Activated T-cell treated with anti-CD3 and anti-CD28 coated beads, Interleukin-2, amount 50 U/mL, for 4 hours (primary cell): Measurements from ENCODE around the gene ITGB1BP1. TPM values are rescaled to one million over a fixed set of nuclear protein-coding genes. Genes with fewer than 3 reads are reported as not detected.

Source experiments
- ATAC-seq, 2 donors: fragments of 200-7000 bp; cut with Tn5 transposase; one replicate each; pipeline ENCODE4 v1.10.0; 2021
- DNase-seq: peaks from one replicate; pipeline ENCODE4 v3.0.0-alpha.2; 2020
- H3K27me3 Mint-ChIP-seq: one replicate; pipeline ENCODE4 v1.8.0; 2021; ENCODE audit warnings: low read depth, mixed read lengths
- H3K36me3 Mint-ChIP-seq: one replicate; pipeline ENCODE4 v1.8.0; 2022; ENCODE audit warnings: mixed read lengths; ENCODE audit not compliant: insufficient read depth
- H3K4me1 Mint-ChIP-seq: one replicate; pipeline ENCODE4 v1.8.0; 2021; ENCODE audit warnings: low read depth, mixed read lengths
- H3K4me3 Mint-ChIP-seq: one replicate; pipeline ENCODE4 v1.8.0; 2021; ENCODE audit warnings: mild to moderate bottlenecking, moderate library complexity, mixed read lengths
- H3K9me3 Mint-ChIP-seq: one replicate; pipeline ENCODE4 v1.8.0; 2021; ENCODE audit warnings: mixed read lengths
- total RNA-seq, 3 donors: library from RNA; stranded (reverse); gene quantifications; one replicate each; pipeline ENCODE4 v1.2.1, GENCODE V29; 2021

ITGB1BP1 gene, protein sequence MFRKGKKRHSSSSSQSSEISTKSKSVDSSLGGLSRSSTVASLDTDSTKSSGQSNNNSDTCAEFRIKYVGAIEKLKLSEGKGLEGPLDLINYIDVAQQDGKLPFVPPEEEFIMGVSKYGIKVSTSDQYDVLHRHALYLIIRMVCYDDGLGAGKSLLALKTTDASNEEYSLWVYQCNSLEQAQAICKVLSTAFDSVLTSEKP
- 100 to 1,000 TPM in 2 of 3 donors, 10 to 100 TPM in 1; 90.2 to 137 (median 119) TPM for total RNA-seq

DNA sequence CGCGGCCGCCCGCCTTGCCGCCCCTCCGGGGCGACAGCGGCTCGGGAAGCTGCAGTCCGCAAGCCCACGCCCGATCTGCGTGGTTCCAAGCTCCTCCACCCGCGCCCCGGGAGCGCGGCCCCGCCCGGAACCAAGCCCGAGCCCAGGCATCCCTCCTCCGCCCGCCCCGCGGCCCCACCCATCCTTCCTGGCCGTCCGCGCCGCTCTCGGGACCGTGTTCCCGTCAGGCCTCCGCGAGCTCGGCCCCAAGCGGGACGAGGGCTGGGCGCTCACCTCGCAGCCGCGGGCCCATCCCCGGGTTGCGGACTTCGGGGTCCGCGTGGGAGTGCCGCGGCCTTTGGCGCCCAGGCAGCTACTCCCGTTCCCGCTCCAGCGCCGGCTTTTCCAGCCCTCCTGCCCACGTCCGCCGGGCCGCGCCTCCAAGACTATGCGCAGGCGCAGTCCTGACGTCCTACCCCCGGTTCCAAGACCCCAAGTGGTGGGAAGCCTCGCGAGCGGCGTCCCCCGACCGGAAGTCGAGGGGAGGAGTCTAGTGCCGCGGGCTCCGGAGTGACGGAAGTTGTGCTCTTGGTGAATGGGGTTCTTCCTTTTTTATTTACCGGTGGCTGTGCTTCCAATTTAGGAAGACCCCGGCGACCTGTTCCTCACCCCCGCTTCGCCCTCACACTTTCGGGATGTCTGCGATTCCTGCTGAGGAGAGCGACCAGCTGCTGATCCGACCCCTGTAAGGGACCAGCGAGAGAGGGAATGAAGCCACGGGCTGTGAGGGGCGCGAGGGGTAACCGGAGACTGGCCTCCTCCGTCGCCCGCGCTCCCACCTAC is at the start of gene ITGB1BP1, which contains the start of gene CPSF3:
ITGB1BP1 (minus strand) TSS at position 429 of the 822 bp plus-strand sequence. CDS start 4,831 bp downstream, outside the sequence.
CPSF3 (plus strand) TSS at position 555 of the 822 bp plus-strand sequence; CDS start at position 675, 120 bp downstream.
- Mint-ChIP-seq H3K4me1 (peaks cover 34% of the 10 kb centered on the region), H3K9me3 (no peaks in the 10 kb centered on the region), H3K36me3 (peaks cover 7% of the 10 kb centered on the region), H3K27me3 (no peaks in the 10 kb centered on the region), H3K4me3 (peak within 1 kb of the TSS; percentile 92)
- peak; percentile 90 to 91 for ATAC-seq
- peak; percentile 96 for DNase-seq

DNA sequence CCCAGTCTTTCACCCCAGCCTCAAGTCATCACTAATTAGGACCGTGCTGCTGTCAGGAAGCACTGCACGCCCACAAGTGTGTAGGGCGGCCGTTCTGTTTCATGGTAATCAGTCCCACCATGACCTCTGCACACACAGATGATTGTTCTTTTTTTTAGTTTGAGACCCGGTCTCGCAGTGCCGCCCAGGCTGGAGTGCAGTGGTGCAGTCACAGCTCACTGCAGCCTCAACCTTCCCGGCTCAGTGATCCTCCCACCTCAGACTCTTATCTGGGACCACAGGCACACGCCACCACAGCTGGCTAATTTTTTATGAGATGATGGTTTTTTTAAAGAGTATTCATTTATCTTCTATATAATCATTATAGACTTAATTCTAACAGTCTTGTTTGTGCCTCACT is 49.2 kb upstream of the ITGB1BP1 start:
- Mint-ChIP-seq H3K4me1 (peaks cover 30% of the 10 kb centered on the region), H3K9me3 (no peaks in the 10 kb centered on the region), H3K27me3 (no peaks in the 10 kb centered on the region), H3K36me3 (peaks cover 25% of the 10 kb centered on the region), H3K4me3 (peak overlapping the region; percentile 80)
- no peak for ATAC-seq
- no peak for DNase-seq

DNA sequence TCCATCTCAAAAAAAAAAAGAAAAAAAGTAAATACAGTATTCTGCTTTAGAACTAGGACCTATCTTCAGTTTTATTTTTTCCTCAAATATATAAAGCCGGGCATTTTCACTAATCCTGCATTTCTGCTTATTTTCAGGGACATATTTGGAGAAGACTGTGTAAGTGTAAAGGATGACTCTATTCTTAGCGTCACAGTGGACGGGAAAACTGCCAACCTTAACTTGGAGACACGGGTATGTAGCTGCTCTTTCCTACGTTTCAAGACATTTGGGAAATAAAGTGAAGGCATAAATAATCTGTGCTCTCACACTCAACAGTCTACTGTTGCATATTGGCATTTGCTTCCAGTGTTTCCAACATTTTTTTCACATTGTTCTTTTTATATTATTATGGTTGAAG is 47.9 kb upstream of the ITGB1BP1 start:
- H3K9me3 Mint-ChIP-seq: no peaks in the 10 kb centered on the region
- H3K4me1 Mint-ChIP-seq: peaks cover 18% of the 10 kb centered on the region
- H3K4me3 Mint-ChIP-seq: no peak overlapping the region
- ATAC-seq (no peak), DNase-seq (no peak)
- no peaks in the 10 kb centered on the region for H3K27me3 Mint-ChIP-seq
- peaks cover 22% of the 10 kb centered on the region for H3K36me3 Mint-ChIP-seq

DNA sequence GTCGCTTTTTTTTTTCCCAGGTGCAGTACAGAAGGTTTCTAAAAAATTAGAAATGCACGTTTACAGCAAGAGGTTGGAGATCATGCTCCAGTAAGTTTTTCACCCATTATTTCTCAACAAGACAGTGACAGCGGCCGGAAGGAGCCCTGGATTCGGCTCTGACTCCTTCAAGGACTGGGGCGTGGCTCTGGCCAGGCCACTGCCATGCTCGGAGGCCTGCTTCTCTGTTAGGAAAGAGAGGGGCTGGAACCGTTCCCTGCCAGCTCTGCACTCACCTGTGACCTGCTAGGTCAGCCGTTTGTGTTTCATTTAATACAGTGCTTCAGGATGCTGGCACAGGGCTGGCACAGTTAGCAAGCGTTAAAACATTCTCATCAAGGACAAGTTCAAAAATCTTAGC is 44.4 kb upstream of the ITGB1BP1 start:
- Mint-ChIP-seq H3K27me3 (no peaks in the 10 kb centered on the region), H3K36me3 (peaks cover 22% of the 10 kb centered on the region), H3K4me1 (no peaks in the 10 kb centered on the region), H3K4me3 (no peak overlapping the region), H3K9me3 (no peaks in the 10 kb centered on the region)
- ATAC-seq: no peak
- no peak for DNase-seq

DNA sequence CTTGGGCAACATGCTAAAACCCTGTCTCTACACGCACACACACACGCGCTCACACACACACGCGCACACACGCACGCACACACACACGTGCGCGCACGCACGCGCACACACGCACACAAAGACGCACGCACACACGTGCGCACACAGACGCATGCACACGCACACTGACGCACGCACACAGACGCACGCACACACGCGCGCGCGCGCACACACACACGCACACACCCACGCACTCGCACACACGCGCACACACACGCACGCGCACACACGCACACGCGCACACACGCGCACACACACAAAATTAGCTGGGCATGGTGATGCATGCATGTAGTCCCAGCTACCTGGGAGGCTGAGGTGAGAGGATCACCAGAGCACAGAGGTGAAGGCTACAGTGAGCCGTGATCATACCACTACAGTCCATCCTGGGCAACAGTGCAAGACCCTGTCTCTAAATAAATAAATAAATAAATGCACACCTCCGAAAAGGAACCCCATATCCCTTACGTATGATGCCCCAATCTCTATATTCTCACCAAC is 42.9 kb upstream of the ITGB1BP1 start:
- Mint-ChIP-seq H3K27me3 (no peaks in the 10 kb centered on the region), H3K4me3 (no peak overlapping the region), H3K4me1 (no peaks in the 10 kb centered on the region)

DNA sequence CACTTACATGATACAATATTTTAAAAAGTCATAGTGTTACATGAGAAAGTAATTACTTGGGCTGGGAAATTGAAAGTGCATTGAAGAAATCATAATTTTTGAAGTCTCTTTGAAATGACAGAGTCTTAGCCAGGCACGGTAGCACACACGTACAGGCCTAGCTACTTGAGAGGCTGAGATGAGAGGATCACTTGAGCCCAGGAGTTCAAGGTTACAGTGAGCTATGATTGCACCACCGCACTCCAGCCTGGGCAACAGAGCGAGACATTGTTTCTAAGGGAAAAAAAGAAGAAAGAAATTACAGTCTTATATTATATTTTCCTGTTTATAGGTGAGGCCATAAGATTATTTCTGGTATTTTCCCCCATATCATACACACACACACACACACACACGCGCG is 41.8 kb upstream of the ITGB1BP1 start:
- no peaks in the 10 kb centered on the region for H3K4me1 Mint-ChIP-seq
- H3K4me3 Mint-ChIP-seq: no peak overlapping the region
- no peaks in the 10 kb centered on the region for H3K27me3 Mint-ChIP-seq
- H3K9me3 Mint-ChIP-seq: no peaks in the 10 kb centered on the region
- ATAC-seq (no peak), DNase-seq (no peak)
- H3K36me3 Mint-ChIP-seq: peaks cover 29% of the 10 kb centered on the region

More for the DNA sequence above, 42.9 kb upstream of the ITGB1BP1 start:
- Mint-ChIP-seq H3K36me3 (peaks cover 24% of the 10 kb centered on the region), H3K9me3 (no peaks in the 10 kb centered on the region)
- DNase-seq (no peak), ATAC-seq (no peak)

DNA sequence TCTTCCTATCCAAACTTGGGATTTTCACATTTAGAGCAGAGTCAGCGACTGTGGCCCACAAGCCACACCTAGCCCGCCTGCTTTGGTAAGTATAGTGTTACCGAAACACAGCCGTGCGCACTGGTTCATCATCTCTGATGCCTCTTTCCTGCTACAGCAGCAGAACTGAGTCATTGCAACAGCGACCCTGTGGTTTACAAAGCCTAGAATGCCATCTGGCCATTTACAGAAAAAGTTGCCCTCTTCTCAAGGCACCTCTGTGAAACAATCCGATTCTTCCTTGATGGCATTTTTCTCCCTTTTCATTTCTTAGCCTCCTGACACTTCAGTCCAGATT is 40.3 kb upstream of the ITGB1BP1 start:
- Mint-ChIP-seq H3K9me3 (no peaks in the 10 kb centered on the region), H3K36me3 (peaks cover 30% of the 10 kb centered on the region), H3K4me3 (no peak overlapping the region), H3K27me3 (no peaks in the 10 kb centered on the region), H3K4me1 (no peaks in the 10 kb centered on the region)
- DNase-seq (no peak), ATAC-seq (peak; percentile 51 to 72)

DNA sequence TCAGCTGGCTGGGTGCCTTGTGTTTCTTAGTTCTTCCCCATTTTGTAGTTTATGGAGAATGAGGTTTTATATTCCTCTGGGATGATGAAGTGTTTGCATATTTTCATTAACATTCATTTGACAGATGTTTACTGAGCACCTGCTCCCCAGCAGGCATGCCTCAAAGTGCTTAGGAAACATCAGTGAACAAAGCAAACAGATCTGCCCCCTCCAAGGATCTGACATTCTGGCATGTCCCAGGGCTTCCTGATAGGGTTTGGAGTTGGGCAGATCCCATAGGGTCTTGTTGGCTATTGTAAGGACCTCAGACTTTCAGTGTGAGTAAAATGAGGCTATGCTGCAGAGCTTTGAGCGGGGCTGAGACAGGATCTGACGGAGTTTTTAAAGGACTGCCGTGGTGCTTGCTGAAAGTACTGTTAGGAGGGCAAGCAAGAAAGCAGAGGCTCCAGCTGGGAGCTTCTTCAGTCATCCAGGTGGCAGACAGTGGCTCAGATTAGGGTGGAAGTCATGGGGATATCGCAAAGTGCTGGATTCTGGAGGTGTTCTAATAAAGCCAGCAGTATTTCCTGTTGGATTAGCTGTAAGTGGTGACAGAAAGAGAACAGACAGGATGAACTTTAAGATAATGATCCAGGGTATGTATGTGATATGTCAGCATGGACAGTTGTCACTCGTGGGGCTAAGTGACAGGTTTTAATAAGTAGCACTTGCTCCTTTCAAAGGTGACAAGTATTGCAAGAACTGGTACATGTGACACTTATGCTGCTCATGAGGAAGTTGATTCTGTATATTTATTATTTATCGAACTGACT is 39.8 kb upstream of the ITGB1BP1 start:
- Mint-ChIP-seq H3K4me1 (no peaks in the 10 kb centered on the region), H3K4me3 (no peak overlapping the region), H3K27me3 (no peaks in the 10 kb centered on the region), H3K36me3 (peaks cover 30% of the 10 kb centered on the region), H3K9me3 (no peaks in the 10 kb centered on the region)
- DNase-seq (no peak), ATAC-seq (peak in 1 of 2 donors; percentile 32)

DNA sequence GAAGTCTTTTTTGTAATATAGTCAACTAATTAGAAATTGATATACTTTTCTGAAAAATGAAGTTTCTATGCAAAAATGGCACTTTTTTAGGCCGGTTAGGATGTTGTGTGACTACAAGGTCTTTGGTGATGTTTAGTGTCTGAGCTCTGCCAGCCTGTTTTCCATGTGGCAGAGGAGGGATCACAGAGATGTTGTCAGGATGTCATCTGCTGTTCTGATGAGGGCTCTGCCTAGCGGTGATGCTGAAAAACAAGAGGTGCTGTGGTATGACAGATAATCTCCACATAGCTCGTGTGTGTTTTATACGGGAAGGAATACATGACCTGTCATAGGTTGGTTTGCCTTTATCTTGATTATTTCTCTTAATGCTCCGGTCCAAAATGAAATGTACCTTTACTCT is 39.0 kb upstream of the ITGB1BP1 start:
- no peaks in the 10 kb centered on the region for H3K27me3 Mint-ChIP-seq
- DNase-seq: no peak
- no peaks in the 10 kb centered on the region for H3K9me3 Mint-ChIP-seq
- no peak for ATAC-seq
- H3K36me3 Mint-ChIP-seq: peaks cover 30% of the 10 kb centered on the region
- no peaks in the 10 kb centered on the region for H3K4me1 Mint-ChIP-seq
- H3K4me3 Mint-ChIP-seq: no peak overlapping the region

DNA sequence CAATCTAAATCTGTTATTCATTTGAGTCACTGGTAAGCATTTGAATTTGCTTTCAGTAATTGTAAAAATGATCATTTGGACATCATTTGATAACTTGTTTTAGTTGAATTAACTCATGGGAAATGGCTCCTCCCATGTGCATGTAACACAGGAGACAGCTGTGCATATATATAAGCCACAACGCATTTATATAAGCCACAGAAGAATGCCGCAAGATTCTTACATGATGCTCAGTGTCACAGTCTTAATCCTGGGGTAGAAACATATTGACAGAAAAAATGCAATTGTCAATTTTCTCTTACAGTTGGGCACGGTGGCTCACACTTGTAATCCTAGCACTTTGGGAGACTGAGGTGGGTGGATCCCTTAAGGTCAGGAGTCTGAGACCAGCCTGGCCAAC is 37.8 kb upstream of the ITGB1BP1 start:
- H3K4me3 Mint-ChIP-seq: no peak overlapping the region
- DNase-seq (no peak), ATAC-seq (no peak)
- H3K9me3 Mint-ChIP-seq: no peaks in the 10 kb centered on the region
- no peaks in the 10 kb centered on the region for H3K27me3 Mint-ChIP-seq
- no peaks in the 10 kb centered on the region for H3K4me1 Mint-ChIP-seq
- peaks cover 27% of the 10 kb centered on the region for H3K36me3 Mint-ChIP-seq

DNA sequence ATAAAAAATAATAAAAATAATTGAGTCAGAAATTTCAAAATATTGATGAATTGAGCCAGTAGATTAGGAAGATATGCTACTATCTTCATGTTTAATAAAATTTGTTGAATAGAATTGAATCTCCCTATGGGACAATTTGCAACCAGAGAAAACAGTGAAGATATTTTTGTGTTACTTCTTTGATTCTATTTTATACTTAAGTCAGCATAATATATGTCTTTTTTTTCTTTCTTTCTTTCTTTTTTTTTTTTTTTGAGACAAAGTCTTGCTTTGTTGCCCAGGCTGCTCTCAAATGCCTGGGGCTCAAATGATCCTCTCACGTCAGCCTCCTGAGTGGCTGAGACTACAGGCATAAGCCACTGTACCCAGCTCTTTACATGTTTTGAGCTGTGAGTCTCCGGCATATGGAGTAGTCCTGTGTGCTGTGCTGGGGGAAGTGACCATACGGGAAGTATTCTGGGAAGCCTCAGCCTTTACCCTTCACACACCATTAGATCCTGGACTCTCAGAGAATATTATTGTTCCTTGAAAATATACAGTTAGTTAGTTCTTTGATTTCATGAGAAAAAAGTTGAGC is 37.2 kb upstream of the ITGB1BP1 start:
- ATAC-seq: no peak

DNA sequence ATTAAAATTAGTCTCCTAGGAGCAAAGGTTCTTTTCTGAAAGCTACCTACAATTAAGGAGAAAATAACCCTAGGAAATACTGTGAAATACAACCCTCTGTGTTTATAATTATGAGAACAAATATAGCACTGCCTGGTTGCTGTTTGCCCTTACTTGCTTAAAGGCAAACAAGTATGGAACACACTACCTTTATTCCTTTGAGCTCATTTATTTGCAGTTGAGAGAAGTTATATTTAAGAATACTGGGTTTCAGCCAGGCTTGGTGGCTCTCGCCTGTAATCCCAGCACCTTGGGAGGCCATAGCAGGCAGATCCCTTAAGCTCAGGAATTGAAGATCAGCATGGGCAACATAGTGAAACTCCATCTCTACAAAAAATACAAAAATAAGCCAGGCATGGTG is 27.9 kb upstream of the ITGB1BP1 start:
- Mint-ChIP-seq H3K27me3 (no peaks in the 10 kb centered on the region), H3K9me3 (no peaks in the 10 kb centered on the region), H3K4me1 (no peaks in the 10 kb centered on the region), H3K36me3 (peaks cover 24% of the 10 kb centered on the region), H3K4me3 (no peak overlapping the region)
- DNase-seq: no peak
- no peak for ATAC-seq

More for the DNA sequence above, 37.2 kb upstream of the ITGB1BP1 start:
- no peaks in the 10 kb centered on the region for H3K4me1 Mint-ChIP-seq
- no peak overlapping the region for H3K4me3 Mint-ChIP-seq
- no peak for DNase-seq
- no peaks in the 10 kb centered on the region for H3K27me3 Mint-ChIP-seq
- H3K9me3 Mint-ChIP-seq: no peaks in the 10 kb centered on the region
- H3K36me3 Mint-ChIP-seq: peaks cover 22% of the 10 kb centered on the region

DNA sequence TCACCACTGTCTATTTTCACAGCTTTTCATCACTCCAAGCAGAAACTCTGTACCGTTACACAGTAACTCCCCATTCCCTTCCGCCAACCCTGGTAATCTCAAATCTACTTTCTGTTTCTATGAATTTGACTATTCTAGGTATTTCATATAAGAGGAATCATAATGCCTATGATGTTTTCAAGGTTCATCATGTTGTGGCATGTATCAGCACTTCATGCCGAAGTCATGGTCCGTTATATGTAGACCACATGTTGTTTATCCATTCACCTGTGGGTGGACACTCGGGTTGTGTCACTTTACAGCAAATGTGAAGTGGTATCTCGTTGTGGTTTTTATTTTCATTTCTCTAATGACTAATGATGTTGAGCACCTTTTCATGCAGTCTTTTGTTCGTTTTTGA is 21.8 kb upstream of the ITGB1BP1 start:
- ATAC-seq: peak; percentile 73 to 79
- Mint-ChIP-seq H3K4me1 (peaks cover 6% of the 10 kb centered on the region), H3K9me3 (no peaks in the 10 kb centered on the region), H3K36me3 (peaks cover 38% of the 10 kb centered on the region), H3K4me3 (no peak overlapping the region), H3K27me3 (no peaks in the 10 kb centered on the region)
- no peak for DNase-seq

DNA sequence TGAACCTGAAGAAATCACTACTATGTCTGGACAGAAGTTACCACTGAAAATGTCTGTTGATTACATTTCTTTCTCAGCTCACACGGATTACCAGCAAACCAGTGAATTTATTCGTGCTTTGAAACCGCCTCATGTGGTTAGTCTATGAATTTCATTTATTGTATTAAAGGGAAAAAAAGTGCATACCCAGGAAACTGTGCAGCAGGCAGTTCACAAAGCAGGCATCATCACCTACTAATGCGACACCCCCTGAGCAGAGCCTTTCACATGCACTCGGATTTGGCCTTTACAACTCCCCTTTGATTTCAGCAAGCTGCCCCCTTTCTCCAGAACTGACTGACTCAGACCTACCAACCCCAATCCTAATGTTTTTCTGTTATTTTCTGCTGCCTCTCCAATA is 20.2 kb upstream of the ITGB1BP1 start:
- H3K27me3 Mint-ChIP-seq: no peaks in the 10 kb centered on the region
- DNase-seq (no peak), ATAC-seq (no peak)
- peaks cover 42% of the 10 kb centered on the region for H3K36me3 Mint-ChIP-seq
- H3K4me3 Mint-ChIP-seq: no peak overlapping the region
- no peaks in the 10 kb centered on the region for H3K9me3 Mint-ChIP-seq
- peaks cover 6% of the 10 kb centered on the region for H3K4me1 Mint-ChIP-seq
